Large intestine (tissue), 3 donors: Measurements from ENCODE around the gene LRRC8E. TPM values are rescaled to one million over a fixed set of nuclear protein-coding genes. Genes with fewer than 3 reads are reported as not detected.

Source experiments
- DNase-seq, 2 donors: peaks; one replicate each; pipeline versions ENCODE4 v3.0.0 to v3.0.0-alpha.2; 2013
- H3K27ac ChIP-seq: one replicate; pipeline ENCODE4 v1.5.1; 2013; ENCODE audit warnings: low read length
- H3K27me3 ChIP-seq: 2 replicates; pipeline ENCODE4 v1.6.1; 2013; ENCODE audit warnings: low read length; ENCODE audit not compliant: control insufficient read depth, insufficient read depth
- H3K36me3 ChIP-seq: 2 replicates; pipeline ENCODE4 v1.6.1; 2013; ENCODE audit warnings: low read length; ENCODE audit not compliant: control insufficient read depth, insufficient read depth
- H3K4me1 ChIP-seq: one replicate; pipeline ENCODE4 v1.6.1; 2013; ENCODE audit warnings: low read length; ENCODE audit not compliant: control insufficient read depth, insufficient read depth
- H3K4me3 ChIP-seq: one replicate; pipeline ENCODE4 v1.5.1; 2013; ENCODE audit warnings: low read length
- H3K9me3 ChIP-seq: one replicate; pipeline ENCODE4 v1.6.1; 2013; ENCODE audit warnings: mild to moderate bottlenecking, low read depth, low read length, moderate library complexity; ENCODE audit not compliant: control insufficient read depth
- WGBS: methylation state at CpG from one replicate; pipeline ENCODE4 v1.1.5; 2013; ENCODE audit warnings: low lambda C conversion rate; ENCODE audit not compliant: insufficient coverage; 5-methylcytosine and 5-hydroxymethylcytosine counted together
- polyA plus RNA-seq: library from polyadenylated mRNA; unstranded; fragments of 120-200 nt; gene quantifications from one replicate; pipeline ENCODE4 v1.2.1, GENCODE V29; 2013

Gene LRRC8E
- polyA plus RNA-seq, 1 donor, result 0.31 TPM

DNA sequence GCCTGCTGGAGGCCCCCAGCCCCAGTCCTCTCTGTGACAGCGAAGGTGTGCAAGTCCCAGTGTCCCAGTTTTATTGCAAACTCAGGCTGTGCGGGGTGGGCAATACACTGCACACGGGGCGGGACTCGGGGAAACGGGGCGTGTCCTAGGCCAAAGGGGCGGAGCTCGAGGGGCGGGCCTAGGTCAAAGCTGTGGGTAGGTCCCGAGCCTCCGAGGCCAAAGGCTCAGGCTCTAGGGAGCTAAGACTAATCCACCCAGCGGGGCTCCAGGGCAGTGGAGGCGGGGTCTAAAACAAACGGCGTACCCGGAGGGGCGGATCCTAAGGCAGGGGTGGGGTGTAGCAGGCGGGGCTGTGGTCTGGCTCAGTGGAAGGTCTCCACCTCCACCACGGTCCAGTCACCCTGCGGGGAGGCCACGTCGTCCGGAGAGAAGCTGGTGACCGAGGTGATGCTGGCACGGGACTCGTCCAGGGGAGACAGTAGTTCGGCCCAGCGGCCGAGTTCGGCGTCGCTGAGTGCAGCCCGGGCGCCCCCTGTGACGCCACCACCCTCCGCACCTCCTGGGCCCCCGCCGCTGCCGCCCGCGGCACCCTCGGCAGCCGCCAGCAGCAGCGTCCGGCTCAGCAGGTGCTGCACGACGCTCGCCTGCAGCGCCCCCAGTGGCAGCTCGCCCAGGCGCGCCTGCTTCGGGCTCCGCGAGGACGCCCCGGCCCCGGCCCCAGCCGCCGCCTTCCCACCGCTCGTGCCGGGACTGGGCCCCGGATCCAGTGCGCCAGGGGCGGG lies 19.4 kb upstream of the LRRC8E start:
- peaks cover 24% of the 10 kb centered on the region for H3K4me1 ChIP-seq

DNA sequence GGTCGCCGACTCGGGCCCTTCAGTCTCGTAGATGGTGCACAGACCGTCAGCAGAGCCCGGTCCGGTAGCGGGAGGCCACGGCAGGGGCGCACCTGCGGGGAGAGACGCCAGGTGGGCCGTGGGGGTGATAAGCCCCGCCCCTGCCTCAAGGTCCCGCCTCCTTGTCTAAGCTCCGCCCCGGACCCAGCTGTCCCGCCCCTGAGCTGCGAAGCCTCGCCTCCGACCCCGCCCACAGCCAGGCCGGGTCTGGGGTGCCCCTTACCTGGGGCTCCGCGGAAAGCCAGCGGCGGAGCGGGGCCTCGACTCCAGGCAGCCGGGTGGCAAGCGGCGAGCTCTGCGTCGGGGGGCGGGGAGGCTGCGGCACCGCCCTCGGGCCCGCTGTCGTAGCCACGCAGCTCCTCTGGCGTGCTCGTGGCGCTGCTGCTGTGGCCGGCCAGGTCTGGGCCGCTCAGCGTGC lies 18.8 kb upstream of the LRRC8E start:
- DNase-seq, result peak in 1 of 2 donors; percentile 51
- H3K9me3 ChIP-seq, result peaks cover 14% of the 10 kb centered on the region
- no peaks in the 10 kb centered on the region for H3K36me3 ChIP-seq
- H3K27ac ChIP-seq, result peak overlapping the region; percentile 62
- H3K27me3 ChIP-seq, result peaks cover 52% of the 10 kb centered on the region
- peaks cover 26% of the 10 kb centered on the region for H3K4me1 ChIP-seq
- no CpG with 5 or more reads among the region's 47 CpGs for WGBS
- peak overlapping the region; percentile 31 for H3K4me3 ChIP-seq

More for the DNA sequence above, 19.4 kb upstream of the LRRC8E start:
- WGBS, result no CpG with 5 or more reads among the region's 67 CpGs
- peaks cover 54% of the 10 kb centered on the region for H3K27me3 ChIP-seq
- no peaks in the 10 kb centered on the region for H3K36me3 ChIP-seq
- peak overlapping the region; percentile 78 for H3K27ac ChIP-seq
- peak overlapping the region; percentile 41 for H3K4me3 ChIP-seq
- DNase-seq, result peak; percentile 90
- peaks cover 18% of the 10 kb centered on the region for H3K9me3 ChIP-seq

- DNase-seq, result peak in 1 of 2 donors; percentile 47
- Histone ChIP-seq H3K4me1 (peaks cover 28% of the 10 kb centered on the region), H3K27ac (no peak overlapping the region)
Measured at GRCh38 chr19:7869910-7870511, 18.3 kb upstream of the LRRC8E start.

DNA sequence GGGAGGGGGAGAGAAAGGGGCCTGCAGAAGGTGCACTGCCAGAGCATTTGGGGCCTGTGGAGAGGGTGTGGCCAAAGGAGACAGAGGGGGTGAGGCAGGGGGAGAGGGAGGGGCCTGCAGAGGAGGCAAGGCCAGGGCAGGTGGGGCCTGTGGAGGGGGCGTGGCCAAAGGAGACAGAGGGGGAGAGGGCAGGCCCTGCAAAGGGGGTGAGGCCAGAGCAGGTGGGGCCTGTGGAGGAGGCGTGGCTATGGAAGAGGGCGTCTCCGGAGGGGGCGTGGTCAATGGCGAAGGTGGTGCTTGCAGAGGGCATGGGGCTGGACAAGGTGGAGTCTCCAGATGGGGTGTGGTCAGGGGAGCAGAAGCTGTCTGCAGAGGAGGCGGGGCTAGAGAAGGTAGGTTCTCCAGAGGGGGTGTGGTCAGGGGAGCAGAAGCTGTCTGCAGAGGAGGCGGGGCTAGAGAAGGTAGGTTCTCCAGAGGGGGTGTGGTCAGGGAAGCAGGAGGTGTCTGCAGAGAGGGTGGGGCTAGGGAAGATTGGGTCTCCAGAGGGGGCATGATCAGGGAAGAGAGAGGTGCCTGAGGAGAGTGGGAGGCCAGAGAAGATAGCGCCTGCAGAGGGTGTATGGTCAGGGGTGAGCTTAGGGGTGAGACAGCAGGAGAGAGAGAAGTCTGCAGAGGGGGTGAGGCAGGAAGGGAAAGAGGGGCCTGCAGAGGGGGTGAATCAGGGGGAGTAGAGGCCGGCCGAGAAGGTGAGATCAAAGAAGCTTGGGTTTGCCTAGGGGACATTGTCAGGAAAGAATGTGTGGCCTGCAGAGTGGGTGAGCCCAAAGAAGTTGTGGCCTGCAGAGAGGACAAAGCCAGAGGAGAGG lies 17.5 kb upstream of the LRRC8E start:
- no peak overlapping the region for H3K4me3 ChIP-seq
- DNase-seq, result peak; percentile 58 to 64
- no peaks in the 10 kb centered on the region for H3K36me3 ChIP-seq
- H3K9me3 ChIP-seq, result peaks cover 12% of the 10 kb centered on the region
- peak overlapping the region; percentile 8 for H3K27ac ChIP-seq
- H3K4me1 ChIP-seq, result peaks cover 28% of the 10 kb centered on the region
- WGBS, result no CpG with 5 or more reads among the region's 11 CpGs
- peaks cover 49% of the 10 kb centered on the region for H3K27me3 ChIP-seq

More at GRCh38 chr19:7869910-7870511, 18.3 kb upstream of the LRRC8E start:
- Histone ChIP-seq H3K4me3 (no peak overlapping the region), H3K9me3 (peaks cover 12% of the 10 kb centered on the region), H3K27me3 (peaks cover 52% of the 10 kb centered on the region), H3K36me3 (no peaks in the 10 kb centered on the region)
- no CpG with 5 or more reads among the region's 30 CpGs for WGBS

- Histone ChIP-seq H3K9me3 (peaks cover 12% of the 10 kb centered on the region), H3K27me3 (peaks cover 51% of the 10 kb centered on the region), H3K27ac (peak overlapping the region; percentile 47), H3K4me3 (peak overlapping the region; percentile 7), H3K36me3 (no peaks in the 10 kb centered on the region), H3K4me1 (peaks cover 28% of the 10 kb centered on the region)
- 23% methylated on average over 5 of the region's 33 CpGs for WGBS
- DNase-seq, result peak; percentile 72 to 76
Measured at GRCh38 chr19:7871437-7872305, 16.6 kb upstream of the LRRC8E start.

DNA sequence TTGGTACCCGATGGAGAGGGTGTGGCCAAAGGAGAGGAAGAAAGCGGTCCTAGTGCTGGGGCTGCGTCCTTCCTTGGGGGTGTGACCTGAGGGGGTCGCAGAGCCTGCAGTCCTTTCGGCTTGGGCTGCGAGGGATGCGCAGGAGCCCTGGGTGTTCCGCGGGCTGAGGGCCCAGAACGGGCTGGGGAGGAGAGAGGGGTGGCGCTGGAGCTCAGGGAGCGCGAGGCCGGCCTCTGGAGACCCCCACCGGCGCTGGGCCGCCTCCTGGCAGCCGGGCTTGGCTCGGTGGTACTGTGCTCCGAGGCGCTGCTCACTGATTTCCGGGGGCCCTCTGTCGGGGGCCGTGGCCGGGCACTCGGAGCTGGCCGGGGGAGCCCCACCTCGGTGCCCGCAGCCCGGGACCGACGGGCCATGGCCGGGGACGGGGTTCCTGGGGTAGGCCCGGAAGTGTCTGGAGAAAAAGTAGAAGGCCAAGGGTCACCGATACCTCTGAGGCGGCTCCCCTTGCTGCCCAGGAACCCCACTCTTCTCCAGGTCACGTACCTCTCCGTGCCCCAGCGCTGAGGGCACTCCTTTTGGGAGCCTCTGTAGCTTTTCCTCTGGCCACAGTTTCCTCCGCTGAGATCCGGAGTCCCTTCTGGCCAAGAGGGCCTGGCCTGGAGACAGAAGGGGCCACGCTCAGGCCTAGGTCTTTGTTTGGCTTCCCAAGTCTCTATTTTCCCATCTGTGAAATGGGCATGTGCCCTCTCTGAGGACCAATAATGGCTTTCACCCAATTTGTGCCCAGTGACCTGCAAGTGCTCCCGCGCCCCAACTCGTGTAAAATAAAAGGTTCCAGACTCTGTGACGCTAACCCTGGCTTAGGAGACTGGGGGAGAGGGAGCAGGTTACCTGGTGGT lies 15.8 kb upstream of the LRRC8E start:
- DNase-seq, result no peak
- Histone ChIP-seq H3K4me1 (peaks cover 28% of the 10 kb centered on the region), H3K36me3 (no peaks in the 10 kb centered on the region), H3K27ac (no peak overlapping the region), H3K9me3 (peaks cover 12% of the 10 kb centered on the region), H3K4me3 (no peak overlapping the region), H3K27me3 (peaks cover 42% of the 10 kb centered on the region)
- no CpG with 5 or more reads among the region's 47 CpGs for WGBS

- Histone ChIP-seq H3K4me3 (no peak overlapping the region), H3K27ac (no peak overlapping the region), H3K36me3 (no peaks in the 10 kb centered on the region), H3K27me3 (peaks cover 41% of the 10 kb centered on the region), H3K4me1 (peaks cover 25% of the 10 kb centered on the region), H3K9me3 (peaks cover 12% of the 10 kb centered on the region)
- no peak for DNase-seq
- WGBS, result no CpG with 5 or more reads among the region's 53 CpGs
Measured at GRCh38 chr19:7873304-7874075, 14.8 kb upstream of the LRRC8E start.

GRCh38 chr19:7874076-7874896 lies 14.0 kb upstream of the LRRC8E start, which contains the start of gene PRR36:
TSS of gene PRR36 (minus strand) at chr19:7874390. CDS start at chr19:7873689, 701 bp downstream.
- DNase-seq, result peak in 1 of 2 donors; percentile 50
- Histone ChIP-seq H3K9me3 (peaks cover 12% of the 10 kb centered on the region), H3K4me1 (peaks cover 21% of the 10 kb centered on the region), H3K27ac (no peak within 1 kb of the TSS), H3K27me3 (peaks cover 41% of the 10 kb centered on the region), H3K4me3 (peak within 1 kb of the TSS; percentile 20), H3K36me3 (no peaks in the 10 kb centered on the region)
- WGBS, result no CpG with 5 or more reads among the region's 88 CpGs
